ENCODE results near the gene HAPLN3.

HAPLN3 gene

GRCh38 chr15:88845616-88846015 is 49.7 kb downstream of the HAPLN3 start:
- H3K4me3 ChIP-seq (ENCODE audit: low read depth, low read length), result no peak overlapping the region
- no peak for DNase-seq (ENCODE audit: low read depth)
- no peak for TF ChIP-seq CTCF (conservative IDR thresholded peaks at IDR 0.05; ENCODE audit: low read depth, low read length)

DNA sequence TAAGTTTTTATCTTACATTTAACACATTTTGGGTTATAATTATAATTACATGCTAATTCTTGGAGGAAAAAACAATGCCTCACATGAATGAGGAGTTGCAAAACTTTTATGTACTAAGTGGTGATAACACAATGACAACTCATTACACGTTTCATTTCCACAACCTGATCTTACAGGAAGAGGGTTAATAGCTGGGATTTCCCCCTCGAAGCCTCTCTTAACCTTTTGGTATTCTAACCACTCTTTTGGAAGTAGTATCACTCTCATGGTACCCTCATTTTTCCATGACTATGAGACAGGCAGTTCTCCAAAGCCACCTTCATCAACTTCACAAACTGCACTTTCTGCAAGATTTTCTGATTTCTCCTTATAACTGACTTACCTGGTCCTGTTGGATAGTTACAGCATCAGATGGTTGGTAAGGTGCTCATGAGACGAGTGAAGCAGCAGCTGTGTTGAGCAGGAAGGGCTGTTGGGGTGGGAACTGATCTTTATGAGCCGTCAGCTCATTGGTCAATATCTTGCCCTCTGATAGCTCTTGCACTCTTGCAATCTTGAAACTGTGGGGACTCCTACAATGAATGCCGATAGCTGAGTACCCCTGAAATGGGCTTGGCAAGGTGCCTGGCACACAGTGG is 50.5 kb downstream of the HAPLN3 start:
- no peak overlapping the region for H3K4me3 ChIP-seq (ENCODE audit: low read depth, low read length)
- no peak for TF ChIP-seq CTCF (conservative IDR thresholded peaks at IDR 0.05; ENCODE audit: low read depth, low read length)
- no peak for DNase-seq (ENCODE audit: low read depth)

GRCh38 chr15:88843334-88843733 is 52.0 kb downstream of the HAPLN3 start:
- no peak for TF ChIP-seq CTCF (conservative IDR thresholded peaks at IDR 0.05; ENCODE audit: low read depth, low read length)
- no peak overlapping the region for H3K4me3 ChIP-seq (ENCODE audit: low read depth, low read length)
- no peak for DNase-seq (ENCODE audit: low read depth)

GRCh38 chr15:88842156-88842555 is 53.2 kb downstream of the HAPLN3 start:
- DNase-seq (ENCODE audit: low read depth), result no peak
- no peak overlapping the region for H3K4me3 ChIP-seq (ENCODE audit: low read depth, low read length)
- no peak for TF ChIP-seq CTCF (conservative IDR thresholded peaks at IDR 0.05; ENCODE audit: low read depth, low read length)

DNA sequence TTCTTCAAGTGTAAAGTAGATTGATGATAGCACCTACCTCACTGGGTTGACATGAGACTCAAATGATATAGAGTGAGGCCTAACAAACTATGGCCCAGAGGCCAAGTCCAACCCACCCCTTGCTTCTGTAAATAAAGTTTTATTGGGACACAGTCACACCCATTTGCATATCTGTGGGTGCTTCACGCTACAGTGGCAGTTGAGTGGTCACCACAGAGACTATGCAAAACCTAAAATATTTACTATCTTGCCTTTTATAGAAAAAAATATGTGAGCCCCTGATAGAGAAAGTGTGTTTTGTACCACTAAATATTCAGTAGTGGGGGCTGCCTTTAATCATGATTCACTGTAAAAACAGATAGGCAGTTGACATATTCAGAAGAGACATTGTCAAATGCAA is 54.1 kb downstream of the HAPLN3 start:
- no peak for TF ChIP-seq CTCF (conservative IDR thresholded peaks at IDR 0.05; ENCODE audit: low read depth, low read length)
- H3K4me3 ChIP-seq (ENCODE audit: low read depth, low read length), result no peak overlapping the region
- DNase-seq (ENCODE audit: low read depth), result no peak

DNA sequence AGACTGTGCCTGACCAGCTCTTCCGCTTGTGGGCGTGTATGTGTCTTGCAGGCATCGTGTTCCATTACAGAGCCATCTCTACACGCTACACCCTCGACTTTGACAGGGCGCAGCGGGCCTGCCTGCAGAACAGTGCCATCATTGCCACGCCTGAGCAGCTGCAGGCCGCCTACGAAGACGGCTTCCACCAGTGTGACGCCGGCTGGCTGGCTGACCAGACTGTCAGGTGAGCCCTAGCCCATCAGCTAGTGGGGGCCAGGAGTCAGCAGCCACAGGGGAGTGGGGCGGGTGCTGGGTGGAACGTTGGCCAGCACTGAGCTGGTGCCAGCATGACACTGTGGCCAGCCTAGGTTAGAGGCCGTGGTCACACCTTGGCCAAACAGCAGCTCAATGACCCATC is 55.4 kb downstream of the HAPLN3 start:
- DNase-seq (ENCODE audit: low read depth), result no peak
- TF ChIP-seq CTCF (conservative IDR thresholded peaks at IDR 0.05; ENCODE audit: low read depth, low read length), result no peak
- no peak overlapping the region for H3K4me3 ChIP-seq (ENCODE audit: low read depth, low read length)

DNA sequence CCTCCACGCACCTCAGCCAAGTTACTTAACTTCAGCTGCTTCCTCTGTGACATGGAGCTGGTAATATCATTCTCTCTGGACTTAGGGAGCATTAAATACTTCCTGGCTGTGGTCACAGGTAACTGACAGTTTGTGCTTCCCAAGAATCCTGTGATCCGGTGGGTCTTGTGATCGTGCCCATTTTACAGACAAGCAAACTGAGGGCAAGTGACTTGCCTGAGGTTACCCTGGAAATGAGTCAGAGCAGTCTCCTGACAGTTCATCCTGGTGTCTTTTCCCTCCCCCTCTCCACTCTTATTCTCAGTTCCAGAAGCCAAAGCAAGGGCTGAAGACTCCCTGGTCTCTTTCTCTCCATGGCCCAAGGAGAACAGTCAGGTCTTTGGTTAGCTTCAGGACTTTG is 56.2 kb downstream of the HAPLN3 start:
- DNase-seq (ENCODE audit: low read depth), result no peak
- H3K4me3 ChIP-seq (ENCODE audit: low read depth, low read length), result no peak overlapping the region
- no peak for TF ChIP-seq CTCF (conservative IDR thresholded peaks at IDR 0.05; ENCODE audit: low read depth, low read length)
